Measurements from ENCODE around the gene HS1BP3.
A peak's percentile ranks its signal among the peaks of the same experiment; 100 is the strongest.

DNA sequence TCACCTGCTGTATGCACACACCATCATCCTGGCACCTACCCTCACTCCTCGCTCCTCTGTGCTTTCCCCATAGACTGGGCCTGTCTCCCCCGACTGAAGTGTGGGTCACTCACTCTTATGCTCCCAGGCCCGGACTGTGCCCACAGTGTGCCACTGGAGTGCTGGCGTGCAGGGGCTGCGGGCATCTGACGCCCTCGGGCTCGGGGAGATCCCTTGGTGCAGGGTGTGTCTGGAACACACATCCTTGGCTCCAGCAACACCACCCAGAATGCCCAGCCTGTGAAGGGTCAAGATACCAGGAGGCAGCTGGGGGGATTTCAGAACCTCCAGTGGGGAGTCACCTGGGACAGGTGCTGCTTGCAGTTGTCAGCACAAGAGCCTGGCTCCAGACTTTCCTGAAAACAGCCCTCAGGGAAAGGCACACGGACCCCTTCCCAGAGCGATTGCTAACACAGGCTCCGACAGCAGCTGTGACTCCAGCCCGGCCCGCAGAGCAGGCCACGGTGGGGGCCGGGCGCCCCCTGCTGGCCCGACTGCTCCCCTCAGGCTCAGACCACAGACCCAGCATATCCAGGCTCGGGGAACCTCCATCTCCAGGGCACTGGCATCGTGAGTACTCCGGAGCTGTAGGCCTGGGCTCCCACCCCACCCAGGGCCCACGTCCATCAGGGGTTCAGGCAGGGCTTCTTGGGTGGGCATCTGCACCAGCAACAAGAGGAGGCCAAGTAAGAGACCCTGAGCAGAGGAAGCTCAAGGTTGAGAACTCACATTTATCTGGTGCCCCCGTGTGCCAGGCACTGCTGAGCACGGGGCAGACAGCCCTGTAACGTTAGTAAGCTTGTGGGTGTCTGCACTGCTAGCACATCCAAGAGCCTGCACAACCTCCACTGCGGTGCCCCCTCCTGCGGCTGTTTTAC lies 8.6 kb downstream of the HS1BP3 start:
- TF ChIP-seq, protein P1, sequence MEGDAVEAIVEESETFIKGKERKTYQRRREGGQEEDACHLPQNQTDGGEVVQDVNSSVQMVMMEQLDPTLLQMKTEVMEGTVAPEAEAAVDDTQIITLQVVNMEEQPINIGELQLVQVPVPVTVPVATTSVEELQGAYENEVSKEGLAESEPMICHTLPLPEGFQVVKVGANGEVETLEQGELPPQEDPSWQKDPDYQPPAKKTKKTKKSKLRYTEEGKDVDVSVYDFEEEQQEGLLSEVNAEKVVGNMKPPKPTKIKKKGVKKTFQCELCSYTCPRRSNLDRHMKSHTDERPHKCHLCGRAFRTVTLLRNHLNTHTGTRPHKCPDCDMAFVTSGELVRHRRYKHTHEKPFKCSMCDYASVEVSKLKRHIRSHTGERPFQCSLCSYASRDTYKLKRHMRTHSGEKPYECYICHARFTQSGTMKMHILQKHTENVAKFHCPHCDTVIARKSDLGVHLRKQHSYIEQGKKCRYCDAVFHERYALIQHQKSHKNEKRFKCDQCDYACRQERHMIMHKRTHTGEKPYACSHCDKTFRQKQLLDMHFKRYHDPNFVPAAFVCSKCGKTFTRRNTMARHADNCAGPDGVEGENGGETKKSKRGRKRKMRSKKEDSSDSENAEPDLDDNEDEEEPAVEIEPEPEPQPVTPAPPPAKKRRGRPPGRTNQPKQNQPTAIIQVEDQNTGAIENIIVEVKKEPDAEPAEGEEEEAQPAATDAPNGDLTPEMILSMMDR (IDR thresholded peaks at IDR 0.05; ENCODE audit: insufficient read depth, low read length, poor library complexity, severe bottlenecking), result peak; percentile 86
- TF ChIP-seq EZH2phosphoT487 (conservative IDR thresholded peaks at IDR 0.05; ENCODE audit: low read length), result no peak
